B cell (primary cell): ENCODE data around the gene POGLUT3. TPM values are rescaled to one million over a fixed set of nuclear protein-coding genes. Genes with fewer than 3 reads are reported as not detected.

Experiments
- ATAC-seq: fragments of 200-7000 bp; cut with Tn5 transposase; one replicate; pipeline ENCODE4 v1.10.0; 2021; ENCODE audit warnings: low read depth, mild to moderate bottlenecking, moderate number of reproducible peaks, moderate library complexity
- CTCF ChIA-PET: fragments of 350-600 bp; sonication (Branson Sonifier 250); formaldehyde crosslinking; loops from one replicate; lab custom pipeline; 2021; ENCODE audit warnings: antibody characterized with exemption, inconsistent platforms; lab: Charles Lee
- POLR2A ChIA-PET: fragments of 350-600 bp; sonication (Branson Sonifier 250); formaldehyde crosslinking; loops from one replicate; lab custom pipeline; 2021; ENCODE audit warnings: antibody characterized with exemption; lab: Charles Lee
- DNase-seq: peaks from one replicate; pipeline ENCODE4 v3.0.0; 2013
- H2AFZ ChIP-seq: 2 replicates; pipeline ENCODE4 v1.6.1; 2012; ENCODE audit warnings: mild to moderate bottlenecking, low read depth, low read length; ENCODE audit not compliant: insufficient read depth, poor library complexity, severe bottlenecking
- H3K27ac ChIP-seq, 2 donors: 1 replicate in 1 of 2; 2 replicates in 1 of 2; pipeline ENCODE4 v1.5.1; 2012 to 2013; ENCODE audit warnings: low read length in 2 of 2, mild to moderate bottlenecking in 2 of 2, moderate library complexity in 1 of 2
- H3K27me3 ChIP-seq, 4 experiments: fragments of 200-600 bp in 1 of 4; sonication (generic) in 1 of 4; replicated peaks in 1 of 4; 1 replicate in 2 of 4; 2 replicates in 2 of 4; pipeline versions ENCODE4 v1.6.1 to v1.7.0; 2013 to 2016; ENCODE audit warnings: low read length in 3 of 4, mild to moderate bottlenecking in 2 of 4, mixed read lengths in 1 of 4, moderate library complexity in 1 of 4; ENCODE audit not compliant: insufficient read depth in 4 of 4, control insufficient read depth in 3 of 4; ENCODE audit errors: control extremely low read depth in 1 of 4
- H3K36me3 ChIP-seq, 2 experiments: replicated peaks in 1 of 2; 1 replicate in 1 of 2; 2 replicates in 1 of 2; pipeline versions ENCODE4 v1.6.1 to v1.7.1; 2013; ENCODE audit warnings: low read length in 1 of 2; ENCODE audit not compliant: insufficient read depth in 2 of 2, control insufficient read depth in 1 of 2; ENCODE audit errors: control extremely low read depth in 1 of 2, extremely low read depth in 1 of 2
- H3K4me1 ChIP-seq, 2 donors: fragments of 200-600 bp in 1 of 2; sonication (generic) in 1 of 2; 1 replicate in 1 of 2; 2 replicates in 1 of 2; pipeline versions ENCODE4 v1.5.1 to v1.6.1; 2013 to 2017; ENCODE audit warnings: low read length in 2 of 2; ENCODE audit not compliant: control insufficient read depth in 2 of 2, insufficient read depth in 2 of 2
- H3K4me2 ChIP-seq: replicated peaks from 2 replicates; pipeline ENCODE3; 2012; ENCODE audit warnings: mild to moderate bottlenecking, low read depth, low read length; ENCODE audit not compliant: poor library complexity, severe bottlenecking
- H3K4me3 ChIP-seq, 5 experiments: fragments of 200-600 bp in 1 of 5; sonication (generic) in 1 of 5; 1 replicate in 3 of 5; 2 replicates in 2 of 5; pipeline versions ENCODE4 v1.5.1 to v1.7.0; 2011 to 2016; ENCODE audit warnings: low read length in 4 of 5, mild to moderate bottlenecking in 4 of 5, low read depth in 2 of 5, control low read depth in 1 of 5, moderate library complexity in 1 of 5; ENCODE audit not compliant: insufficient read depth in 1 of 5; ENCODE audit errors: control extremely low read depth in 1 of 5, extremely low read depth in 1 of 5
- H3K79me2 ChIP-seq: fragments of 200-600 bp; sonication (generic); one replicate; pipeline ENCODE4 v1.6.0; 2016; ENCODE audit warnings: low read length; ENCODE audit not compliant: control insufficient read depth, insufficient read depth
- H3K9ac ChIP-seq: fragments of 200-600 bp; sonication (generic); 2 replicates; pipeline ENCODE4 v1.6.1; 2017; ENCODE audit warnings: mild to moderate bottlenecking, low read length, moderate library complexity
- H3K9me3 ChIP-seq, 3 donors: one replicate each; pipeline versions ENCODE4 v1.6.1 to v1.7.1; 2013; ENCODE audit warnings: low read length in 2 of 3; ENCODE audit not compliant: control insufficient read depth in 2 of 3, insufficient read depth in 1 of 3; ENCODE audit errors: control extremely low read depth in 1 of 3
- H4K20me1 ChIP-seq: 2 replicates; pipeline ENCODE4 v1.6.0; 2012; ENCODE audit warnings: mild to moderate bottlenecking, low read length; ENCODE audit not compliant: insufficient read depth, control insufficient read depth, poor library complexity, severe bottlenecking
- H3K27ac Mint-ChIP-seq: one replicate; pipeline ENCODE4 v1.8.0; 2021; ENCODE audit warnings: mixed read lengths
- H3K27me3 Mint-ChIP-seq: one replicate; pipeline ENCODE4 v1.8.0; 2021; ENCODE audit warnings: mixed read lengths
- H3K4me1 Mint-ChIP-seq: one replicate; pipeline ENCODE4 v1.8.0; 2021; ENCODE audit warnings: mixed read lengths
- H3K4me3 Mint-ChIP-seq: one replicate; pipeline ENCODE4 v1.8.0; 2021; ENCODE audit warnings: mixed read lengths
- H3K9me3 Mint-ChIP-seq: one replicate; pipeline ENCODE4 v1.8.0; 2022; ENCODE audit warnings: mixed read lengths; ENCODE audit not compliant: insufficient read depth
- EZH2 ChIP-seq: IDR thresholded peaks from 2 replicates; pipeline ENCODE4 v1.6.1; 2012; ENCODE audit warnings: borderline replicate concordance, low read depth, mild to moderate bottlenecking, moderate library complexity, low read length; ENCODE audit not compliant: insufficient read depth, poor library complexity, severe bottlenecking
- WGBS: methylation state at CpG from one replicate; pipeline ENCODE4 v1.1.5; 2013; ENCODE audit warnings: missing lambda C conversion rate; ENCODE audit not compliant: insufficient coverage; 5-methylcytosine and 5-hydroxymethylcytosine counted together
- intact Hi-C: fragments of 100-400 bp; cut with micrococcal nuclease; formaldehyde crosslinking; loops from one replicate; pipeline ENCODE4 v1.10.0; 2022
- polyA plus RNA-seq: library from polyadenylated mRNA; depleted of rRNA; stranded (reverse); fragments of >200 nt; gene quantifications from 2 replicates; pipeline ENCODE4 v1.2.3, GENCODE V29; 2012
- total RNA-seq, 2 donors: library from RNA; stranded (reverse); fragments of 120-200 nt in 1 of 2; gene quantifications; 1 replicate in 1 of 2; 2 replicates in 1 of 2; pipeline versions ENCODE4 v1.2.3 to v1.2.4, GENCODE V29; 2013 to 2022
- TF ChIP-seq, protein P1 (sequence below): fragments of 200-600 bp; IDR thresholded peaks from one replicate; pipeline ENCODE4 v1.8.0; 2022; ENCODE audit warnings: antibody characterized with exemption, mild to moderate bottlenecking

The POGLUT3 gene
- total and polyA plus RNA-seq, 2 donors (not counting 1 experiment from before 2014, with no cell fraction given) = 1.8 to 3.4 TPM

DNA sequence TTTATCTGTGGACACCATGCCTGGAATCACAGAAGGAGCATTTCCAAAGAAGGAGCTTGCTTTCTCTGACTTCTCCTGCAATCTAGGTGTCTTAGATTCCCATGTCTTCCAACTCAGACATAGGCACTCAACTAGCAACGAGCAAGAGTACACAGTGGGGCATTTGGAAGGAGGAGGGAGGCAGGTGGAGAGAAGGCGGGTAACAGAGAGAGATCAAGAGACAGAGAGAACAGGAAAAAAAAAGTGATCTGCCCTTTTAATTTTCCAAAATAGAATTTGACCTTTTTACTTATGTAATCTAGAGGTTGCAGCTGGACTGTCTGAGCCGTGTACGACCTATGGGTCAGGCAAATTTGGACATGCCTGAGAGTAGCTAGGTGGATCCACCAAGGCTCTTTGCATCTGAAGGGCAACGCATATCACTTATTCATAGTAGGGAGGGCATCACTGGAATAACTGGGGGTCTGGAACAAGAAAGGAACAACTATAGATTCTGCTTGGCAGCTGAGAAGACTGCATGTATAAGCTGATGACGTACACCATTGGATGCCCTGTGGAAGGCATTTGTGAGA lies 37.3 kb upstream of the POGLUT3 start:
- Mint-ChIP-seq H3K4me1 (no peaks in the 10 kb centered on the region), H3K27ac (no peak overlapping the region), H3K27me3 (peaks cover 13% of the 10 kb centered on the region), H3K9me3 (no peaks in the 10 kb centered on the region), H3K4me3 (no peak overlapping the region)
- ATAC-seq = no peak
- H2AFZ ChIP-seq = no peak overlapping the region
- no peaks in the 10 kb centered on the region for H3K9me3 ChIP-seq
- H4K20me1 ChIP-seq = no peaks in the 10 kb centered on the region
- no peak overlapping the region for H3K9ac ChIP-seq
- WGBS = 92% methylated on average over 5 of the region's 6 CpGs
- H3K4me1 ChIP-seq = no peaks in the 10 kb centered on the region
- H3K4me3 ChIP-seq = no peak overlapping the region
- H3K27me3 ChIP-seq = no peaks in the 10 kb centered on the region
- CTCF ChIA-PET = no interaction called here
- DNase-seq = no peak
- no peaks in the 10 kb centered on the region for H3K36me3 ChIP-seq
- H3K27ac ChIP-seq = no peak overlapping the region
- no peak overlapping the region for H3K4me2 ChIP-seq
- POLR2A ChIA-PET = no interaction called here
- intact Hi-C loops = no loop called here
- TF ChIP-seq, protein P1, sequence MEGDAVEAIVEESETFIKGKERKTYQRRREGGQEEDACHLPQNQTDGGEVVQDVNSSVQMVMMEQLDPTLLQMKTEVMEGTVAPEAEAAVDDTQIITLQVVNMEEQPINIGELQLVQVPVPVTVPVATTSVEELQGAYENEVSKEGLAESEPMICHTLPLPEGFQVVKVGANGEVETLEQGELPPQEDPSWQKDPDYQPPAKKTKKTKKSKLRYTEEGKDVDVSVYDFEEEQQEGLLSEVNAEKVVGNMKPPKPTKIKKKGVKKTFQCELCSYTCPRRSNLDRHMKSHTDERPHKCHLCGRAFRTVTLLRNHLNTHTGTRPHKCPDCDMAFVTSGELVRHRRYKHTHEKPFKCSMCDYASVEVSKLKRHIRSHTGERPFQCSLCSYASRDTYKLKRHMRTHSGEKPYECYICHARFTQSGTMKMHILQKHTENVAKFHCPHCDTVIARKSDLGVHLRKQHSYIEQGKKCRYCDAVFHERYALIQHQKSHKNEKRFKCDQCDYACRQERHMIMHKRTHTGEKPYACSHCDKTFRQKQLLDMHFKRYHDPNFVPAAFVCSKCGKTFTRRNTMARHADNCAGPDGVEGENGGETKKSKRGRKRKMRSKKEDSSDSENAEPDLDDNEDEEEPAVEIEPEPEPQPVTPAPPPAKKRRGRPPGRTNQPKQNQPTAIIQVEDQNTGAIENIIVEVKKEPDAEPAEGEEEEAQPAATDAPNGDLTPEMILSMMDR = no peak
- no peak for TF ChIP-seq EZH2
- H3K79me2 ChIP-seq = no peaks in the 10 kb centered on the region

DNA sequence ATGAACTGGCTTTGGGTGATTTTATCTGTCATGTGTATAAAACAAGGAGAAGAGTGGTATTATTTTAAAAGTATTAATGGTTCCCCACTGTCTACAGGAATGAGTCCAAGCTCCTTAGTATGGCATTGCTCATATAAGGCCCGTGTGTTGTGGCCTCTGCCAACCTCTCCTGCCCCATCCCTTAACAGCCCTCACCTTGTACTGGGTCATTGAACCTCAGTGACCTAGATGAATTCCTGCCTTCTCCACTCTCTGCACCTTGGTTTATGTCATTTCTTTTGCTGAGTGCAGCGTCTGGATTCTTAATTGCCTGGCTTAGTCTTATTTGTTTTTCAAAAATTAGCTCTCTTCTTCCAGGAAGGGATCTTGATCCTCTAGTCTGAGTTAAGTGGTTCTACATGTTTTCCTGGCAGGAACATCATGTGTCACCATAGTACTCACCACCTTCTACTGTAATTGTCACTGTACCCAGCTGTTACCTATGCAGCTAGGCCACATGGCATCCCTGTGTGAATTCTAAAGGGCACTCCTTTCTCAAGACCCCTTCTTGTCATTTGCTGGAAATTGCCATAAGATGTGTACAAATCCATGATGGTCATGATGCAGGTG lies 36.2 kb upstream of the POGLUT3 start:
- no peak overlapping the region for H3K27ac ChIP-seq
- no peaks in the 10 kb centered on the region for H3K4me1 ChIP-seq
- ATAC-seq (no peak), DNase-seq (no peak)
- CTCF ChIA-PET = no interaction called here
- H3K4me3 Mint-ChIP-seq = no peak overlapping the region
- H3K27me3 ChIP-seq = no peaks in the 10 kb centered on the region
- H3K9me3 Mint-ChIP-seq = no peaks in the 10 kb centered on the region
- H2AFZ ChIP-seq = no peak overlapping the region
- no peak overlapping the region for H3K4me2 ChIP-seq
- H4K20me1 ChIP-seq = no peaks in the 10 kb centered on the region
- H3K36me3 ChIP-seq = no peaks in the 10 kb centered on the region
- peaks cover 12% of the 10 kb centered on the region for H3K27me3 Mint-ChIP-seq
- POLR2A ChIA-PET = no interaction called here
- H3K4me1 Mint-ChIP-seq = no peaks in the 10 kb centered on the region
- no peak overlapping the region for H3K27ac Mint-ChIP-seq
- no peak overlapping the region for H3K4me3 ChIP-seq
- no peaks in the 10 kb centered on the region for H3K9me3 ChIP-seq
- no peaks in the 10 kb centered on the region for H3K79me2 ChIP-seq
- no peak for TF ChIP-seq EZH2
- TF ChIP-seq, protein P1 = no peak
- intact Hi-C loops = no loop called here
- H3K9ac ChIP-seq = no peak overlapping the region
- WGBS = 100% methylated on average over 1 of the region's 2 CpGs
